BLaER1 (cell line): ENCODE measurements around the gene NUP85.
A peak's percentile ranks its signal among the peaks of the same experiment; 100 is the strongest.
"Not testable (repeated sequence)": the region's sequence is repeated elsewhere in the genome, so short reads cannot be mapped to it uniquely, and the experiment has no call there.

ENCODE experiments used
- H3K27ac ChIP-seq: shearing (Covaris generic); formaldehyde crosslinking; 2 replicates; pipeline ENCODE4 v1.8.1; 2022
- H3K27me3 ChIP-seq: shearing (Covaris generic); formaldehyde crosslinking; 2 replicates; pipeline ENCODE4 v1.8.1; 2022
- H3K36me3 ChIP-seq: shearing (Covaris generic); formaldehyde crosslinking; 2 replicates; pipeline ENCODE4 v1.8.1; 2022
- H3K4me1 ChIP-seq: shearing (Covaris generic); formaldehyde crosslinking; 2 replicates; pipeline ENCODE4 v1.8.1; 2022
- H3K4me2 ChIP-seq: shearing (Covaris generic); formaldehyde crosslinking; 2 replicates; pipeline ENCODE4 v1.8.1; 2022
- H3K4me3 ChIP-seq: shearing (Covaris generic); formaldehyde crosslinking; 2 replicates; pipeline ENCODE4 v1.8.1; 2022
- H3K9ac ChIP-seq: shearing (Covaris generic); formaldehyde crosslinking; 2 replicates; pipeline ENCODE4 v1.8.1; 2022
- H3K9me3 ChIP-seq: shearing (Covaris generic); formaldehyde crosslinking; 2 replicates; pipeline ENCODE4 v1.8.1; 2022
- H4K20me1 ChIP-seq: shearing (Covaris generic); formaldehyde crosslinking; 2 replicates; pipeline ENCODE4 v1.8.1; 2022
- Cebpa-rat ChIP-seq: shearing (Covaris generic); IDR thresholded peaks from 2 replicates; pipeline ENCODE4 v1.8.1; 2022

The NUP85 gene

GRCh38 chr17:75205037-75205792 lies at the start of gene NUP85:
NUP85 (plus strand) TSS chr17:75205679; CDS start chr17:75205762, 83 bp downstream.
- peaks cover 24% of the 10 kb centered on the region for H3K36me3 ChIP-seq
- no peaks in the 10 kb centered on the region for H3K9me3 ChIP-seq
- H3K27ac ChIP-seq = peak within 1 kb of the TSS; percentile 99

GRCh38 chr17:75158480-75158879 lies 47.0 kb upstream of the NUP85 start:
- Histone ChIP-seq H3K4me1 (peaks cover 12% of the 10 kb centered on the region), H3K36me3 (peaks cover 61% of the 10 kb centered on the region)
- H3K4me3 ChIP-seq, H4K20me1 ChIP-seq, H3K27me3 ChIP-seq, H3K4me2 ChIP-seq, H3K27ac ChIP-seq, H3K9ac ChIP-seq, H3K9me3 ChIP-seq: not testable (repeated sequence)

More at GRCh38 chr17:75205037-75205792, at the start of gene NUP85:
- H3K9ac ChIP-seq = peak within 1 kb of the TSS; percentile 98
- no peaks in the 10 kb centered on the region for H3K27me3 ChIP-seq
- H3K4me1 ChIP-seq = peaks cover 30% of the 10 kb centered on the region
- TF ChIP-seq Cebpa-rat = no peak
- 0 out of 2 replicates have a peak, but pooled peaks cover 19% of the 10 kb centered on the region for H4K20me1 ChIP-seq
- H3K4me3 ChIP-seq = peak within 1 kb of the TSS; percentile 85
- H3K4me2 ChIP-seq = peak within 1 kb of the TSS; percentile 97

GRCh38 chr17:75159196-75160031 lies 46.1 kb upstream of the NUP85 start:
- H3K9me3 ChIP-seq = no peaks in the 10 kb centered on the region
- peaks cover 12% of the 10 kb centered on the region for H3K4me1 ChIP-seq
- H3K36me3 ChIP-seq = peaks cover 71% of the 10 kb centered on the region
- no peak overlapping the region for H3K4me2 ChIP-seq
- no peak overlapping the region for H3K9ac ChIP-seq
- no peak overlapping the region for H3K4me3 ChIP-seq
- TF ChIP-seq Cebpa-rat = no peak
- H4K20me1 ChIP-seq = 0 out of 2 replicates have a peak, but pooled peaks cover 9% of the 10 kb centered on the region
- no peaks in the 10 kb centered on the region for H3K27me3 ChIP-seq
- H3K27ac ChIP-seq = no peak overlapping the region

- Histone ChIP-seq H3K4me2 (no peak overlapping the region), H3K9me3 (no peaks in the 10 kb centered on the region), H4K20me1 (0 out of 2 replicates have a peak, but pooled peaks cover 13% of the 10 kb centered on the region), H3K27ac (no peak overlapping the region), H3K27me3 (no peaks in the 10 kb centered on the region), H3K4me1 (peaks cover 6% of the 10 kb centered on the region), H3K4me3 (no peak overlapping the region), H3K9ac (no peak overlapping the region), H3K36me3 (peaks cover 79% of the 10 kb centered on the region)
- no peak for TF ChIP-seq Cebpa-rat
Observed at GRCh38 chr17:75160211-75160610, 45.3 kb upstream of the NUP85 start.

- no peak overlapping the region for H3K9ac ChIP-seq
- TF ChIP-seq Cebpa-rat = no peak
- H3K4me1 ChIP-seq = no peaks in the 10 kb centered on the region
- H4K20me1 ChIP-seq = peaks cover 37% of the 10 kb centered on the region
- H3K27ac ChIP-seq = no peak overlapping the region
- H3K4me3 ChIP-seq = no peak overlapping the region
- no peaks in the 10 kb centered on the region for H3K27me3 ChIP-seq
- no peak overlapping the region for H3K4me2 ChIP-seq
- H3K36me3 ChIP-seq = peaks cover 91% of the 10 kb centered on the region
- no peaks in the 10 kb centered on the region for H3K9me3 ChIP-seq
Observed at GRCh38 chr17:75163074-75163473, 42.4 kb upstream of the NUP85 start.

- peaks cover 91% of the 10 kb centered on the region for H3K36me3 ChIP-seq
- H3K27ac ChIP-seq, H3K4me2 ChIP-seq, H3K9ac ChIP-seq, H3K4me3 ChIP-seq, H3K27me3 ChIP-seq, H3K4me1 ChIP-seq, H3K9me3 ChIP-seq: not testable (repeated sequence)
- peaks cover 52% of the 10 kb centered on the region for H4K20me1 ChIP-seq
Observed at GRCh38 chr17:75164606-75165005, 40.9 kb upstream of the NUP85 start.

- no peak overlapping the region for H3K9ac ChIP-seq
- H3K36me3 ChIP-seq = peaks cover 93% of the 10 kb centered on the region
- no peaks in the 10 kb centered on the region for H3K9me3 ChIP-seq
- H3K27me3 ChIP-seq = no peaks in the 10 kb centered on the region
- TF ChIP-seq Cebpa-rat = no peak
- no peak overlapping the region for H3K4me3 ChIP-seq
- H3K4me2 ChIP-seq = no peak overlapping the region
- no peaks in the 10 kb centered on the region for H3K4me1 ChIP-seq
- H4K20me1 ChIP-seq = peaks cover 90% of the 10 kb centered on the region
- no peak overlapping the region for H3K27ac ChIP-seq
Observed at GRCh38 chr17:75168998-75169397, 36.5 kb upstream of the NUP85 start.

- Histone ChIP-seq H3K9me3 (no peaks in the 10 kb centered on the region), H3K4me3 (no peak overlapping the region), H3K4me2 (no peak overlapping the region), H3K9ac (no peak overlapping the region), H4K20me1 (peaks cover 99% of the 10 kb centered on the region), H3K27ac (no peak overlapping the region), H3K36me3 (peaks cover 98% of the 10 kb centered on the region), H3K4me1 (peaks cover 23% of the 10 kb centered on the region), H3K27me3 (no peaks in the 10 kb centered on the region)
- no peak for TF ChIP-seq Cebpa-rat
Observed at GRCh38 chr17:75173526-75173925, 32.0 kb upstream of the NUP85 start.

- Histone ChIP-seq H3K4me1 (peaks cover 38% of the 10 kb centered on the region), H3K9me3 (no peaks in the 10 kb centered on the region), H4K20me1 (peaks cover 99% of the 10 kb centered on the region), H3K9ac (no peak overlapping the region), H3K27me3 (no peaks in the 10 kb centered on the region), H3K36me3 (peaks cover 98% of the 10 kb centered on the region), H3K4me3 (no peak overlapping the region), H3K27ac (no peak overlapping the region), H3K4me2 (no peak overlapping the region)
- no peak for TF ChIP-seq Cebpa-rat
Observed at GRCh38 chr17:75174996-75175395, 30.5 kb upstream of the NUP85 start.

- H3K36me3 ChIP-seq = peaks cover 87% of the 10 kb centered on the region
Observed at GRCh38 chr17:75176625-75177024, 28.9 kb upstream of the NUP85 start.

More at GRCh38 chr17:75176625-75177024, 28.9 kb upstream of the NUP85 start:
- Histone ChIP-seq H3K27me3 (no peaks in the 10 kb centered on the region), H3K9me3 (no peaks in the 10 kb centered on the region), H3K27ac (no peak overlapping the region), H3K9ac (no peak overlapping the region), H3K4me2 (peak overlapping the region; percentile 47), H3K4me1 (peaks cover 50% of the 10 kb centered on the region), H3K4me3 (no peak overlapping the region), H4K20me1 (peaks cover 99% of the 10 kb centered on the region)
- no peak for TF ChIP-seq Cebpa-rat
